ENCODE measurements around the gene VKORC1.
"Not testable (repeated sequence)": the region's sequence is repeated elsewhere in the genome, so short reads cannot be mapped to it uniquely, and the experiment has no call there.

VKORC1 gene

GRCh38 chr16:31107465-31107867, 12.9 kb upstream of the VKORC1 start:
- no peak for DNase-seq (ENCODE audit: low read depth, low spot score)

- no peak for DNase-seq (ENCODE audit: low read depth, low spot score)
These were observed 12.2 kb upstream of the VKORC1 start for GRCh38 chr16:31106509-31107464.

- DNase-seq (ENCODE audit: low read depth, low spot score): no peak
These were observed 11.1 kb upstream of the VKORC1 start for GRCh38 chr16:31105677-31106213.

- not testable (repeated sequence) for DNase-seq (ENCODE audit: low read depth, low spot score)
These were observed 6.5 kb upstream of the VKORC1 start for GRCh38 chr16:31100876-31101641.

GRCh38 chr16:31099860-31100638, 5.5 kb upstream of the VKORC1 start:
- no peak for DNase-seq (ENCODE audit: low read depth, low spot score)

GRCh38 chr16:31094088-31094423, 541 bp downstream of the VKORC1 start:
- no peak for DNase-seq (ENCODE audit: low read depth, low spot score)

GRCh38 chr16:31093132-31093703, 1.4 kb downstream of the VKORC1 start:
- no peak for DNase-seq (ENCODE audit: low read depth, low spot score)

GRCh38 chr16:31092330-31092729, 2.3 kb downstream of the VKORC1 start:
- DNase-seq (ENCODE audit: low read depth, low spot score): no peak

GRCh38 chr16:31090540-31090939, 4.1 kb downstream of the VKORC1 start:
- DNase-seq (ENCODE audit: low read depth, low spot score): no peak

- DNase-seq (ENCODE audit: low read depth, low spot score): no peak
These were observed 5.4 kb downstream of the VKORC1 start for GRCh38 chr16:31089199-31089598.

GRCh38 chr16:31088459-31089183, 6.0 kb downstream of the VKORC1 start, which contains the start of gene PRSS53:
Gene PRSS53, minus strand, starts transcription at chr16:31088943. Its CDS starts 134 bp downstream, at chr16:31088809.
- DNase-seq (ENCODE audit: low read depth, low spot score): no peak

GRCh38 chr16:31087971-31088370, 6.6 kb downstream of the VKORC1 start:
- no peak for DNase-seq (ENCODE audit: low read depth, low spot score)

GRCh38 chr16:31087481-31087880, 7.1 kb downstream of the VKORC1 start:
- no peak for DNase-seq (ENCODE audit: low read depth, low spot score)

- DNase-seq (ENCODE audit: low read depth, low spot score): no peak
These were observed 8.0 kb downstream of the VKORC1 start for GRCh38 chr16:31086629-31086906.

GRCh38 chr16:31085873-31086628, 8.5 kb downstream of the VKORC1 start:
- no peak for DNase-seq (ENCODE audit: low read depth, low spot score)

GRCh38 chr16:31085411-31085810, 9.2 kb downstream of the VKORC1 start:
- DNase-seq (ENCODE audit: low read depth, low spot score): no peak

- DNase-seq (ENCODE audit: low read depth, low spot score): no peak
These were observed 9.9 kb downstream of the VKORC1 start for GRCh38 chr16:31084584-31085302.

GRCh38 chr16:31083981-31084380, 10.6 kb downstream of the VKORC1 start:
- no peak for DNase-seq (ENCODE audit: low read depth, low spot score)

- DNase-seq (ENCODE audit: low read depth, low spot score): no peak
These were observed 11.0 kb downstream of the VKORC1 start for GRCh38 chr16:31083556-31083955.

All from smooth muscle cell of the brain vasculature (primary cell).